ENCODE data around the gene OR2AT4. TPM values are rescaled to one million over a fixed set of nuclear protein-coding genes. Genes with fewer than 3 reads are reported as not detected.
"Not testable (repeated sequence)": the region's sequence is repeated elsewhere in the genome, so short reads cannot be mapped to it uniquely, and the experiment has no call there.

Gene OR2AT4
- total RNA-seq, 1 donor from 2014 or later: not detected

GRCh38 chr11:75101424-75102128, 4.9 kb upstream of the OR2AT4 start:
- Mint-ChIP-seq H3K4me1 (ENCODE audit: low read depth) (no peaks in the 10 kb centered on the region), H3K4me3 (ENCODE audit: low read depth) (no peak overlapping the region), H3K36me3 (ENCODE audit: insufficient read depth) (no peaks in the 10 kb centered on the region), H3K9me3 (ENCODE audit: low read depth) (no peaks in the 10 kb centered on the region), H3K27me3 (no peaks in the 10 kb centered on the region), H3K27ac (no peak overlapping the region)
- TF ChIP-seq, protein P1, sequence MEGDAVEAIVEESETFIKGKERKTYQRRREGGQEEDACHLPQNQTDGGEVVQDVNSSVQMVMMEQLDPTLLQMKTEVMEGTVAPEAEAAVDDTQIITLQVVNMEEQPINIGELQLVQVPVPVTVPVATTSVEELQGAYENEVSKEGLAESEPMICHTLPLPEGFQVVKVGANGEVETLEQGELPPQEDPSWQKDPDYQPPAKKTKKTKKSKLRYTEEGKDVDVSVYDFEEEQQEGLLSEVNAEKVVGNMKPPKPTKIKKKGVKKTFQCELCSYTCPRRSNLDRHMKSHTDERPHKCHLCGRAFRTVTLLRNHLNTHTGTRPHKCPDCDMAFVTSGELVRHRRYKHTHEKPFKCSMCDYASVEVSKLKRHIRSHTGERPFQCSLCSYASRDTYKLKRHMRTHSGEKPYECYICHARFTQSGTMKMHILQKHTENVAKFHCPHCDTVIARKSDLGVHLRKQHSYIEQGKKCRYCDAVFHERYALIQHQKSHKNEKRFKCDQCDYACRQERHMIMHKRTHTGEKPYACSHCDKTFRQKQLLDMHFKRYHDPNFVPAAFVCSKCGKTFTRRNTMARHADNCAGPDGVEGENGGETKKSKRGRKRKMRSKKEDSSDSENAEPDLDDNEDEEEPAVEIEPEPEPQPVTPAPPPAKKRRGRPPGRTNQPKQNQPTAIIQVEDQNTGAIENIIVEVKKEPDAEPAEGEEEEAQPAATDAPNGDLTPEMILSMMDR (IDR thresholded peaks at IDR 0.05; ENCODE audit: unreplicated experiment): no peak
- no peak for DNase-seq (ENCODE audit: low spot score, unreplicated experiment)

- peaks cover under 1% of the 10 kb centered on the region for H3K27me3 Mint-ChIP-seq
- TF ChIP-seq, protein P1 (IDR thresholded peaks at IDR 0.05; ENCODE audit: unreplicated experiment): no peak
- H3K9me3 Mint-ChIP-seq (ENCODE audit: low read depth): no peaks in the 10 kb centered on the region
- H3K4me1 Mint-ChIP-seq (ENCODE audit: low read depth): peaks cover under 1% of the 10 kb centered on the region
- H3K4me3 Mint-ChIP-seq (ENCODE audit: low read depth): no peak overlapping the region
- no peak for DNase-seq (ENCODE audit: low spot score, unreplicated experiment)
- no peaks in the 10 kb centered on the region for H3K36me3 Mint-ChIP-seq (ENCODE audit: insufficient read depth)
- no peak overlapping the region for H3K27ac Mint-ChIP-seq
Measured at GRCh38 chr11:75100314-75100713, 3.6 kb upstream of the OR2AT4 start.

GRCh38 chr11:75099635-75100034, 3.0 kb upstream of the OR2AT4 start:
- DNase-seq (ENCODE audit: low spot score, unreplicated experiment): no peak
- peaks cover 3% of the 10 kb centered on the region for H3K4me1 Mint-ChIP-seq (ENCODE audit: low read depth)
- no peaks in the 10 kb centered on the region for H3K9me3 Mint-ChIP-seq (ENCODE audit: low read depth)
- H3K27ac Mint-ChIP-seq: no peak overlapping the region
- no peaks in the 10 kb centered on the region for H3K36me3 Mint-ChIP-seq (ENCODE audit: insufficient read depth)
- TF ChIP-seq, protein P1 (IDR thresholded peaks at IDR 0.05; ENCODE audit: unreplicated experiment): no peak
- H3K4me3 Mint-ChIP-seq (ENCODE audit: low read depth): no peak overlapping the region
- peaks cover 5% of the 10 kb centered on the region for H3K27me3 Mint-ChIP-seq

DNA sequence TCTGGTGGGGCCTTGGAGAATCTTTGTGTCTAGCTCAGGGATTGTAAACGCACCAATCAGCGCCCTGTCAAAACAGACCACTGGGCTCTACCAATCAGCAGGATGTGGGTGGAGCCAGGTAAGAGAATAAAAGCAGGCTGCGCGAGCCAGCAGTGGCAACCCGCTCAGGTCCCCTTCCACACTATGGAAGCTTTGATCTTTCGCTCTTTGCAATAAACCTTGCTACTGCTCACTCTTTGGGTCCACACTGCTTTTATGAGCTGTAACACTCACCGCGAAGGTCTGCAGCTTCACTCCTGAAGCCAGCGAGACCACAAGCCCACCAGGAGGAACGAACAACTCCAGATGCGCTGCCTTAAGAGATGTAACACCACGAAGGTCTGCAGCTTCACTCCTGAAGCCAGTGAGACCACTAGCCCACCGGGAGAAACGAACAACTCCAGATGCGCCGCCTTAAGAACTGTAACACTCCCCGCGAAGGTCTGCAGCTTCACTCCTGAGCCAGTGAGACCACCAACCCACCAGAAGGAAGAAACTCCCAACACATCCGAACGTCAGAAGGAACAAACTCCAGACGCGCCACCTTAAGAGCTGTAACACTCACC, 2.3 kb upstream of the OR2AT4 start:
- H3K9me3 Mint-ChIP-seq (ENCODE audit: low read depth); H3K27me3 Mint-ChIP-seq; H3K4me1 Mint-ChIP-seq (ENCODE audit: low read depth); H3K4me3 Mint-ChIP-seq (ENCODE audit: low read depth); H3K36me3 Mint-ChIP-seq (ENCODE audit: insufficient read depth); H3K27ac Mint-ChIP-seq; DNase-seq (ENCODE audit: low spot score, unreplicated experiment): not testable (repeated sequence)

GRCh38 chr11:75098181-75098580, 1.5 kb upstream of the OR2AT4 start:
- not testable (repeated sequence) for H3K27ac Mint-ChIP-seq; H3K4me1 Mint-ChIP-seq (ENCODE audit: low read depth); H3K4me3 Mint-ChIP-seq (ENCODE audit: low read depth); H3K9me3 Mint-ChIP-seq (ENCODE audit: low read depth); H3K27me3 Mint-ChIP-seq; DNase-seq (ENCODE audit: low spot score, unreplicated experiment); H3K36me3 Mint-ChIP-seq (ENCODE audit: insufficient read depth)

DNA sequence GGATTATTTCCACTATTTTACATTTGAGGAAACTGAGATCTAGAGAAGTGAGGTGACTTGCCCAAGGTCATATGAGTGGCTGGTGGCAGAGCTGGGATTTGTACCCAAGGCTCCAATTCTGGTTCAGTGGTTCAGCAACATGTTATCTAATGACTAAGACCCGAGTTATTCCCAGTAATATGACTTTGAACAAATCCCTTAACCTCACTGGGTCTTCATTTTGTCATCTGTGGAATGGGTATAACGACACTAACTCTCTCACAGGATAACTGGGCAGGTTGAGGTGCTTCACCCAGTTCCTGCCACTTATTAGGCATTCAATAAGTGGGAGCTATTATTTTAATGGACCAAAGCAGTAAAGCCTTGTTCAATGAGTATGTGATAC, 489 bp upstream of the OR2AT4 start:
- DNase-seq (ENCODE audit: low spot score, unreplicated experiment): no peak
- no peak overlapping the region for H3K27ac Mint-ChIP-seq
- TF ChIP-seq, protein P1 (IDR thresholded peaks at IDR 0.05; ENCODE audit: unreplicated experiment): no peak
- H3K9me3 Mint-ChIP-seq (ENCODE audit: low read depth): no peaks in the 10 kb centered on the region
- H3K36me3 Mint-ChIP-seq (ENCODE audit: insufficient read depth): no peaks in the 10 kb centered on the region
- H3K27me3 Mint-ChIP-seq: peaks cover 5% of the 10 kb centered on the region
- peaks cover 3% of the 10 kb centered on the region for H3K4me1 Mint-ChIP-seq (ENCODE audit: low read depth)
- H3K4me3 Mint-ChIP-seq (ENCODE audit: low read depth): no peak overlapping the region

DNA sequence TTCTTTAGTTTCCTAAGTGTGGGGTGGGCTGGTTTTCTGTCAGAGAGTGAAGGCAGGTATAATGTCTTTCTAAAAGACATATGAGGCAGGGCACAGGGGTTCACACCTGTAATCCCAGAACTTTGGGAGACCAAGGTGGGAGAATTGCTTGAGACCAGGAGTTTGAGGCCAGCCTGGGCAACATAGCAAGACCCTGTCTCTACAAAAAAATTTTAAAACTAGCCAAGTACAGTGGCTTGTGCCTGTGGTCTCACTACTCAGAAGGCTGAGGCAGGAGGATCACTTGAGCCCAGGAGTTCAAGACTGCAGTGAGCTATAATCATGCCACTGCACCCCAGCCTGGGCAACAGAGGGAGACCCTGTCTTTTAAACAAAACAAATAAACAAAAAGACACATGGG, 2.3 kb downstream of the OR2AT4 start:
- not testable (repeated sequence) for H3K4me1 Mint-ChIP-seq (ENCODE audit: low read depth); H3K36me3 Mint-ChIP-seq (ENCODE audit: insufficient read depth); H3K4me3 Mint-ChIP-seq (ENCODE audit: low read depth); H3K27ac Mint-ChIP-seq; H3K27me3 Mint-ChIP-seq; DNase-seq (ENCODE audit: low spot score, unreplicated experiment)
- peaks cover 21% of the 10 kb centered on the region for H3K9me3 Mint-ChIP-seq (ENCODE audit: low read depth)
